GM12891 (cell line): ENCODE data around the gene DLX3.

Experiments used
- PAX5 ChIP-seq: IDR thresholded peaks from 2 replicates; pipeline ENCODE4 v1.6.1; 2011; ENCODE audit warnings: low read length, moderate library complexity, mild to moderate bottlenecking; ENCODE audit not compliant: insufficient read depth, severe bottlenecking
- POLR2A ChIP-seq: IDR thresholded peaks from 2 replicates; pipeline ENCODE4 v1.6.1; 2011; ENCODE audit warnings: low read depth, low read length, control low read depth
- POLR2AphosphoS5 ChIP-seq: IDR thresholded peaks from 2 replicates; pipeline ENCODE4 v1.6.1; 2011; ENCODE audit warnings: low read depth, low read length, control low read depth
- POU2F2 ChIP-seq: IDR thresholded peaks from 2 replicates; pipeline ENCODE4 v1.6.1; 2011; ENCODE audit warnings: low read depth, mild to moderate bottlenecking, control low read depth, low read length, moderate library complexity
- TAF1 ChIP-seq: IDR thresholded peaks from 2 replicates; pipeline ENCODE4 v1.6.1; 2011; ENCODE audit warnings: low read depth, low read length, control low read depth

DNA sequence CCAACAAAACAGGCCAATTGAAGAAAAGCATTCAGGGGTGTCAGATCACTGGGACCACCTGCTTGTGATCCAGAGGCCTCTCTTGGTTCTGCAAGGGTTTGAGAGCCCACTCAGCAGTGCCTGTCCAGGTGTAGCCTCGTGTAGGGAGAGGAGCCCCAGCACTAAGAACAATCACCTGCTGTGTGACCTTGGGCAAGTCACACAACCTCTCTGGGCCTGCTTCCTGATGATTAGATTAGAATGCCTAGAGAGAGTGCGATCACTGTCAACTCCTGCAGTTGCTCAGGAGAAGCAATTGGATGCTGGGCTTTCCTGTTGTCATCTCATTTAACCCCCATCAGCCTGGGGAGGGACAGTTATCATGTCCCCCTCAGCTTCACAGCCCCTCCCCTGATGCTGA lies 10.2 kb downstream of the DLX3 start:
- no peak for TF ChIP-seq POLR2A
- no peak for TF ChIP-seq TAF1
- no peak for TF ChIP-seq POLR2AphosphoS5
- no peak for TF ChIP-seq POU2F2
- no peak for TF ChIP-seq PAX5
